ENCODE results near the gene AUH.

GRCh38 chr9:91359734-91360470, 1.8 kb downstream of the AUH start:
- TF ChIP-seq, protein P1, sequence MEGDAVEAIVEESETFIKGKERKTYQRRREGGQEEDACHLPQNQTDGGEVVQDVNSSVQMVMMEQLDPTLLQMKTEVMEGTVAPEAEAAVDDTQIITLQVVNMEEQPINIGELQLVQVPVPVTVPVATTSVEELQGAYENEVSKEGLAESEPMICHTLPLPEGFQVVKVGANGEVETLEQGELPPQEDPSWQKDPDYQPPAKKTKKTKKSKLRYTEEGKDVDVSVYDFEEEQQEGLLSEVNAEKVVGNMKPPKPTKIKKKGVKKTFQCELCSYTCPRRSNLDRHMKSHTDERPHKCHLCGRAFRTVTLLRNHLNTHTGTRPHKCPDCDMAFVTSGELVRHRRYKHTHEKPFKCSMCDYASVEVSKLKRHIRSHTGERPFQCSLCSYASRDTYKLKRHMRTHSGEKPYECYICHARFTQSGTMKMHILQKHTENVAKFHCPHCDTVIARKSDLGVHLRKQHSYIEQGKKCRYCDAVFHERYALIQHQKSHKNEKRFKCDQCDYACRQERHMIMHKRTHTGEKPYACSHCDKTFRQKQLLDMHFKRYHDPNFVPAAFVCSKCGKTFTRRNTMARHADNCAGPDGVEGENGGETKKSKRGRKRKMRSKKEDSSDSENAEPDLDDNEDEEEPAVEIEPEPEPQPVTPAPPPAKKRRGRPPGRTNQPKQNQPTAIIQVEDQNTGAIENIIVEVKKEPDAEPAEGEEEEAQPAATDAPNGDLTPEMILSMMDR (IDR thresholded peaks at IDR 0.05): no peak
- TF ChIP-seq POLR2A (IDR thresholded peaks at IDR 0.05): no peak

Measured in Peyer's patch (tissue), 4 donors.